Small intestine (tissue), 7 donors: ENCODE data around the gene DLG2. TPM values are rescaled to one million over a fixed set of nuclear protein-coding genes. Genes with fewer than 3 reads are reported as not detected.
A peak's percentile ranks its signal among the peaks of the same experiment; 100 is the strongest.

Experiments used
- DNase-seq, 2 donors: peaks; one replicate each; pipeline versions ENCODE4 v3.0.0 to v3.0.0-alpha.2; 2013
- FAIRE-seq: peaks from 2 replicates; lab custom pipeline; 2012; peaks lifted over from hg19 to GRCh38; lab: Jason Lieb, UNC
- H3K27ac ChIP-seq, 3 donors: one replicate each; pipeline ENCODE4 v1.5.1; 2013; ENCODE audit warnings: low read length in 2 of 3, mild to moderate bottlenecking in 2 of 3, control low read depth in 1 of 3, inconsistent platforms in 1 of 3, low read depth in 1 of 3, moderate library complexity in 1 of 3
- H3K27me3 ChIP-seq, 3 donors: one replicate each; pipeline ENCODE4 v1.6.1; 2013; ENCODE audit warnings: low read length in 3 of 3, inconsistent platforms in 1 of 3; ENCODE audit not compliant: control insufficient read depth in 3 of 3, insufficient read depth in 3 of 3
- H3K36me3 ChIP-seq, 3 donors: one replicate each; pipeline ENCODE4 v1.6.1; 2013; ENCODE audit warnings: low read length in 3 of 3, inconsistent platforms in 1 of 3, low read depth in 1 of 3, mild to moderate bottlenecking in 1 of 3, moderate library complexity in 1 of 3; ENCODE audit not compliant: control insufficient read depth in 3 of 3, insufficient read depth in 2 of 3
- H3K4me1 ChIP-seq, 3 donors: one replicate each; pipeline ENCODE4 v1.6.1; 2013; ENCODE audit warnings: low read length in 2 of 3, inconsistent platforms in 1 of 3, low read depth in 1 of 3, mild to moderate bottlenecking in 1 of 3, moderate library complexity in 1 of 3; ENCODE audit not compliant: control insufficient read depth in 3 of 3, insufficient read depth in 2 of 3
- H3K4me3 ChIP-seq, 3 donors: one replicate each; pipeline ENCODE4 v1.5.1; 2013; ENCODE audit warnings: low read length in 3 of 3, control low read depth in 1 of 3, inconsistent platforms in 1 of 3, low read depth in 1 of 3, mild to moderate bottlenecking in 1 of 3, moderate library complexity in 1 of 3
- H3K9me3 ChIP-seq, 2 donors: one replicate each; pipeline ENCODE4 v1.6.1; 2013; ENCODE audit warnings: low read depth in 1 of 2, low read length in 1 of 2; ENCODE audit not compliant: control insufficient read depth in 2 of 2, insufficient read depth in 1 of 2
- WGBS, 3 donors: extraction: QIAGEN DNeasy Blood & Tissue Kit; methylation state at CpG; one replicate each; pipeline ENCODE4 v1.1.7; 2013; 5-methylcytosine and 5-hydroxymethylcytosine counted together
- polyA plus RNA-seq, 4 donors: library from polyadenylated mRNA; stranded (reverse) in 3 of 4; unstranded in 1 of 4; fragments of 200-250 nt in 3 of 4; fragments of 120-200 nt in 1 of 4; gene quantifications; one replicate each; pipeline versions ENCODE4 v1.2.1 to v1.2.3, GENCODE V29; 2013
- donor health status: healthy with polysubstance abuse.
- donor health status: control.
- donor health status: control.
- donor health status: Bipolar disorder and iron deficiency.
- donor health status: healthy.

The DLG2 gene
- polyA plus RNA-seq, 4 donors = 0.22 to 1.6 (median 1.1) TPM

DNA sequence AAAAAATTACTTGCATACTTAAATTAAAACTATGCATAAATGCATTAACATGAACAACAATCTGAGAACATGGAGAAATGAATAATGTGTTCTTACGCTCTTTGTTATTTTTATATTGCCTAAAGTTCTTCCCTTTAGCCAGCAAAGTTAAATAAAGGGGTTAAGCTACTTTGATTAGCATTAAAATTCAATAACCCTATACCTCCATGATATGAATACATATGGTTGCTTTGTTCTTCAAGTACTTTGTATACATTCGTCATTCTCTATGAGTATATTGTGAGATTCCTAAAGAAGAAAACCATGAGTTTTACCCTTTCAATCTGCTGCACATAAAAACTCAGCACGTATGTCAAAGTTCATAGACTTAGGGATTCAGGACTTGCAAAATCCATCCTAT is 578.3 kb downstream of the DLG2 start:
- WGBS, 3 donors = 82 to 86% (median 86%) methylated on average over 3 of the region's 3 CpGs
- H3K9me3 ChIP-seq = no peaks in the 10 kb centered on the region
- no peak for FAIRE-seq
- peaks cover 0 to 1% (median 0%) of the 10 kb centered on the region in 3 donors for H3K4me1 ChIP-seq
- no peak overlapping the region for H3K4me3 ChIP-seq
- no peaks in the 10 kb centered on the region for H3K27me3 ChIP-seq
- H3K27ac ChIP-seq = no peak overlapping the region
- no peaks in the 10 kb centered on the region for H3K36me3 ChIP-seq
- no peak for DNase-seq

DNA sequence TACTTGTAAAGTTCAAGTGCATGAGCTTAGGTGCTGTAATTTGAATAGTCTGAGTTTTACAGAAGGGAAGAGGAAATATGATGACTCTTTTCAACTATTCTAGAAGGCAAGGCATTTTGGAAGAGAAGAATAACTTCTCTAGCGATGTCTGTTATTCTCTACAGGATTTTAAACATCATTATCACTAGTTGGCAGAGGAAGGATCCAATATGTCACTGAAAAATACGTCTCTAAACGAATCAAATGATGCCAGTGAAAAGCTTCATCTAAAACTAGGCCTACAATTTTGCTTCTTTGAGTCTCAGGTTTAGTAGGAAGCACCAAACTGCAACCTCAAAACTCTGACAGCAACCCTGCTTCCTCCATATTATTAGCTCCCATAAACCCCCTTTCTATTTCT is 581.4 kb downstream of the DLG2 start:
- Histone ChIP-seq H3K27ac (no peak overlapping the region), H3K4me1 (peaks cover 0 to 8% (median 0%) of the 10 kb centered on the region in 3 donors), H3K27me3 (no peaks in the 10 kb centered on the region), H3K9me3 (no peaks in the 10 kb centered on the region), H3K36me3 (no peaks in the 10 kb centered on the region), H3K4me3 (no peak overlapping the region)
- WGBS, 3 donors = 56 to 80% (median 67%) methylated on average over 3 of the region's 3 CpGs
- DNase-seq (no peak), FAIRE-seq (no peak)

DNA sequence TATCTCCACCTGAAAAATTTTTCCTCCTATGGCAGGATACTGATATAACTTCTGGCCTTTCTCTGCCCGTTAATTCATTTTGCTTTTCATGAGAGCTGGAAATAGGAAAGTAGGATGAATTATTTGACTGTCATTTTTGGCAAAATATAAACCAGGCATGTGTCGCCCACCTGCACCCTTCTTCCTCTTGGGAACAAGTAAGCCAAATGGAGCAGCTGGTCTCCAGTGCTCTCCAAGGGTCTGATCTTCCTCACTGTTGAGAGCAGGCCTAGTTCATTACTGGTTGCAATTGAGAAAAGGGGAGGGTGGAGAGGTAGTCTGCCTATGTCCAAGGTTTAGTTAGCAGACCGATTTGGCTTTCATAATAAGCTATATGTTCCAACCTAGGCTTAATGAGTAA is 582.2 kb downstream of the DLG2 start:
- Histone ChIP-seq H3K36me3 (no peaks in the 10 kb centered on the region), H3K4me3 (no peak overlapping the region), H3K4me1 (peaks cover 0 to 8% (median 0%) of the 10 kb centered on the region in 3 donors), H3K27me3 (no peaks in the 10 kb centered on the region), H3K9me3 (no peaks in the 10 kb centered on the region), H3K27ac (no peak overlapping the region)
- no peak for FAIRE-seq
- DNase-seq = no peak
- WGBS, 3 donors = 85 to 86% (median 85%) methylated on average over 3 of the region's 3 CpGs

DNA sequence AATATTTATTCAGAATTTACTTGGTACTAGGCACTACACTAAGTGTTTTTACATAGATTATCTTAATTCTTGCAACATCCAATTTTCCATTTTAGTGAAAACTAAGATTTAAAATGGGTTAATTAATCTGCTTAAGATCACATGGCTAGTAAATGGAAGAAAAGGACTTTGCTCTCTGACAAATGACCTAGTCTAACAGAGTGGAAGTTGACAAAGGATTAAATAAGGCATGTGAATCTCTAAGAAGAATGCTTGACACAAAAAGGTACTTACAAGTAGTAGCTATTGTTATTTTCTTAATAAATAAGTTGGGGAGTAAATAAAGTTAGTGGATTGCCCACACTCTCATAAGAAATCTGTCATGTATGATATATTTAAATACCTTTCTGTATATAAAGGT is 584.8 kb downstream of the DLG2 start:
- Histone ChIP-seq H3K36me3 (no peaks in the 10 kb centered on the region), H3K27me3 (no peaks in the 10 kb centered on the region), H3K4me1 (peaks cover 0 to 8% (median 0%) of the 10 kb centered on the region in 3 donors), H3K27ac (no peak overlapping the region), H3K4me3 (no peak overlapping the region), H3K9me3 (no peaks in the 10 kb centered on the region)
- DNase-seq (peak in 1 of 2 donors; percentile 54), FAIRE-seq (no peak)

DNA sequence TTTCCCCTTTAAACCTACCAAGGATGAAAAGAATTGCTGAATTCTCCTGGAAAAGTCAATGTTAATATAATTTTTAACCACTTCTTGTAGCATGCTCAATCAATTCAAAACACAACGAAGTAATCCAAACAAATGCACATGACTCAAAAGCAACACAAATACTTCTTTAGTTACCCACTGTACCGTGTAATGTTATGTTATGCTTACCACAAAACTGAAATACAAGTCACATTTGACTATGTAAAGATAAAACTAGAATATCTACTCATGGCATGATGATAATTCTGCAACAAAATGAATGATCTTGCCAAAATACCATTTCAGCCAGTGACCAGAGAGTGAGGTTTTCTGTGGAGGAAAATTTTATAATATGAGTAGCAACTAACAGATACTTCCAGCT is 587.0 kb downstream of the DLG2 start:
- Histone ChIP-seq H3K4me3 (no peak overlapping the region), H3K4me1 (peaks cover 0 to 8% (median 0%) of the 10 kb centered on the region in 3 donors), H3K27me3 (no peaks in the 10 kb centered on the region), H3K27ac (no peak overlapping the region), H3K36me3 (no peaks in the 10 kb centered on the region), H3K9me3 (no peaks in the 10 kb centered on the region)
- DNase-seq (no peak), FAIRE-seq (no peak)
- 45 to 63% (median 59%) methylated on average over 2 of the region's 2 CpGs for WGBS, 3 donors

DNA sequence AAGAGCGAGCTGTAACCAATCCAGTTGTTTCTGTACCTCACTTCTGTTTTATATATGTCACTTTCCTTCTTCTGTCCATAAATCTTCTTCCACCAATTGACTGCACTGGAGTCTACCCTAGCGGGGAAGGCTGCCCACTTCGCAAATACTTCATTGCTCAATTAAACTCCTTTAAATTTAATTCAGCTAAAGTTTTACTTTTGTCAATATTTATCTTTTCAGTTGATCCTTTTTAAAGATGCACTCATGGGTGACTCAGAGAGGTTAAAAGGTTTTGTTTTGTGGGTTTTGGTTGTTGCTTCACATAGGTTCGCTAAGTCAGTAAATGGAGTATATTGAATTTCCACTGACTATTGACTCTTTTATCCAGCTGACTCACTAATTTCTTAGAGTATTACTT is 597.2 kb downstream of the DLG2 start:
- Histone ChIP-seq H3K27me3 (no peaks in the 10 kb centered on the region), H3K36me3 (no peaks in the 10 kb centered on the region), H3K4me1 (no peaks in the 10 kb centered on the region), H3K27ac (no peak overlapping the region), H3K4me3 (no peak overlapping the region), H3K9me3 (no peaks in the 10 kb centered on the region)
- FAIRE-seq = no peak
- no peak for DNase-seq
- 58 to 74% (median 68%) methylated on average over 4 of the region's 4 CpGs for WGBS, 3 donors

DNA sequence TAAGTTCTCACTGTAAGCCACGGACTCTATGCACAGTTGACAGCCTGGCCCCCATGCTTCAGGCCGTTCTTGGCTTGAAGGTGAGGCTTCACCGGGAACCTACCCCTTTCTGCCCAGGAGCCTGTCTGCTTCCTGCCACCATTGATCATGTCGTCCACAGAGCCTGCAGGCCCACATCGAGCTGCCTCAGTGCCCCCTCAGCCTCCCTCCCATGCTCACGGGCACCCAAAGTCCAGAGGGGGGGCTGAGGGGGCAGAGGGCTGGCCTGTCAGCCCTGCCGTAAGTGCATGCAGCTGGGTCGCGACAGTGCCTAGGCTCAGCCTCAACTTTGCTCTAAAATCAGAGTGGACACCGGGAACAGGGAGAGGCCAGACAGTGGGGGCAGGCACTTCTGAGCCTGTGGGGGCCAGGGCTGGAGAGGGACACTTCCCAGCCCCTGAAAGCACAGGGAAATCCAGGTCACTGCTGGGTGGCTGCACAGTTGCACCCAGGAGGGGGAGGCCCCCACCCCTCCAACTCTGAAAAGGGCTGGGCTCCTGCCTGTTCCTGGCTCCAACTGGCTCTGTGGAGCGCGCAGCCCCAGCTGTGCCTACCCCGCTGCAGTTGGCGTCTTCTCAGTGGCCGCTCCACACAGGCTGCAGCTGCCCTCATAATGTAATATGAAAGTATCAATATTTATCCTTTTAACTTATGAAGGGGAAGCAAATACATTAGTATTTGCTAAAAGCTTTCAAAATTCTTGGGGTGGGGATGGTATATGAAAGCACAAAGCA is 598.6 kb downstream of the DLG2 start:
- no peak for DNase-seq

DNA sequence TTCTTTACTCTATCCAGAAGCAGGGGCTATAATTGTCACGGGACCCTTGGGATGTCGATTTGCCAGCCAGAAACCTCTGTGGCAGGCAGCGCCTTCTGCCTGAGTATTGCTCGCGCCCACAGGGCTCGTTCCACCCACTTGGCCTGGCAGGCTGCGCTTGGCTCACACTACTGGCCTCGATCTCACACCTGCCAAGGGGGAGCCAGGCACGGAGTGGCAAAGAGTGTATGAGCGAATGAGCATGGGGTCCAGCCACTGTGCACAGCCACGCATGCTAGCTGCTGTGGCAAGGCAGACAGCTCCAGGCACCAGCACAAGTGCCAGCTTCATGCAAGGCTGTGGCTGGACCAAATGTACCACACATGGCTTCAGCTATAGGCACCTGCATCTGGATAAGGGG is 599.8 kb downstream of the DLG2 start:
- no peak overlapping the region for H3K4me3 ChIP-seq
- H3K4me1 ChIP-seq = no peaks in the 10 kb centered on the region
- no peaks in the 10 kb centered on the region for H3K36me3 ChIP-seq
- WGBS, 3 donors = 93 to 96% (median 94%) methylated on average over 11 of the region's 11 CpGs
- no peak overlapping the region for H3K27ac ChIP-seq
- no peaks in the 10 kb centered on the region for H3K27me3 ChIP-seq
- FAIRE-seq (no peak), DNase-seq (no peak)
- no peaks in the 10 kb centered on the region for H3K9me3 ChIP-seq

More for the DNA sequence above, 598.6 kb downstream of the DLG2 start:
- Histone ChIP-seq H3K4me3 (no peak overlapping the region), H3K36me3 (no peaks in the 10 kb centered on the region), H3K9me3 (no peaks in the 10 kb centered on the region), H3K27me3 (no peaks in the 10 kb centered on the region), H3K4me1 (no peaks in the 10 kb centered on the region), H3K27ac (no peak overlapping the region)
- no peak for FAIRE-seq
- WGBS, 3 donors = 87 to 92% (median 89%) methylated on average over 15 of the region's 15 CpGs

DNA sequence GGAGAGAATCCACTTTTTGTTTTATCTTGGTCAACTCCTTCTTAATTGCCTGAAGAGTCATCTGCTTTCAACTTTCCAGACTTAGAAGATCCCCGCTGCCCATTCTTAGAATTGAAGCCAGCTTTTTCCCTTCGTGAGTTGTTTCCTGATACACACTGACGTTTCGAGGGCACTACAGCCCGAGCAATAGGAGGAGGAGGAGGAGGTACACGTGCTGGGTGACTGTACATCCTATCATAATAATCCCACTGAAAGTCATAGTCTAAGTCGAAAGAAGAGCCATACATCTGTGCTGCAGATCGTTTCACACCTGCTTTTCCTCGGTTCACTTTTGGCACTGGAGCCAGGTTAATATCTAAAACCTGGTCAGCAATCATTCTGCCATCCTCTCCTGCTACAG is 606.1 kb downstream of the DLG2 start:
- WGBS, 3 donors = 82 to 87% (median 86%) methylated on average over 9 of the region's 9 CpGs
- H3K9me3 ChIP-seq = no peaks in the 10 kb centered on the region
- peak overlapping the region in 1 of 3 donors; percentile 9 for H3K4me3 ChIP-seq
- H3K4me1 ChIP-seq = no peaks in the 10 kb centered on the region
- no peak overlapping the region for H3K27ac ChIP-seq
- DNase-seq = no peak
- no peaks in the 10 kb centered on the region for H3K27me3 ChIP-seq
- H3K36me3 ChIP-seq = no peaks in the 10 kb centered on the region
- no peak for FAIRE-seq
